NK-92 treated with Interleukin-12 subunit alpha and Interleukin-12 subunit beta, amount 100 ng/mL, for 24 hours (cell line): ENCODE measurements around the gene MOV10L1.

Experiments
- DNase-seq: peaks from one replicate; lab custom pipeline; 2025; lab: John Stamatoyannopoulos, UW

The MOV10L1 gene

DNA sequence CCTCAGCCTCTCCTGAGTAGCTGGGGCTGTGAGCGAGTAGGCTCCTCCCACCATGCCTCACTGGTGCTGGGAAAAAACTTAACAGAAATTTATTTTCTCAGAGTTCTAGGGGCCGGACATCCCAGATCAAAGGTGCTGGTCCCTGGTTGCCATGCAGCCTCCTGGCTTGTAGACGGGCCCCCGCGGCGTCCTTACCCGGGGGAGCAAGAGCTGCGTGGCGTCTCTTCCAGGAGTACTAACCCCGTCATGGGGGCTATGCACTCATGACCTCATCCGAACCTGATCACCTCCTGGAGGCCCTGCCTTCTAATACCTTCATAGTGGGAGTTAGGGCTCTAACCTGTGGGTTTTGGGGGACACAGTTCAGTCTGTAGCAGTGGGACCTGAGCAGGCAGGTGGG lies 98.5 kb downstream of the MOV10L1 start:
- DNase-seq = no peak

GRCh38 chr22:50189184-50189848 lies 99.5 kb downstream of the MOV10L1 start:
- no peak for DNase-seq

DNA sequence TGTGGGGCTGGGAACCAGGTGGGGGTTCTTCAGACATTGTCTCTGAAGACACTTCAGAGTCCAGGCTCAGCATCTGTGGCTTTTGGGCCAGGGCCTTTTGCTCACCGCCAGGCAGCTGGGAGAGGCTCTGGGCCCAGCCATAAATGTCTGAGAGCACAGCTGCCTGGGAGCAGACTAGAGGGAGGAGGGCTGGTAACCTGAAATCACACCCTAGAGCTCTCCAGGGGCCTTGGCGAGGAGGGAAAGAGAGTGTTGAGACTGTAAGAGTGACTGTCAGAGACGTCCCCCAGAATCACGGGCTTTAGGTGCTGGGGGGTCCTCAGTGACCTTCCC lies 100.0 kb downstream of the MOV10L1 start:
- no peak for DNase-seq

- peak; percentile 73 for DNase-seq
Measured at GRCh38 chr22:50190182-50190940, 100.6 kb downstream of the MOV10L1 start.

DNA sequence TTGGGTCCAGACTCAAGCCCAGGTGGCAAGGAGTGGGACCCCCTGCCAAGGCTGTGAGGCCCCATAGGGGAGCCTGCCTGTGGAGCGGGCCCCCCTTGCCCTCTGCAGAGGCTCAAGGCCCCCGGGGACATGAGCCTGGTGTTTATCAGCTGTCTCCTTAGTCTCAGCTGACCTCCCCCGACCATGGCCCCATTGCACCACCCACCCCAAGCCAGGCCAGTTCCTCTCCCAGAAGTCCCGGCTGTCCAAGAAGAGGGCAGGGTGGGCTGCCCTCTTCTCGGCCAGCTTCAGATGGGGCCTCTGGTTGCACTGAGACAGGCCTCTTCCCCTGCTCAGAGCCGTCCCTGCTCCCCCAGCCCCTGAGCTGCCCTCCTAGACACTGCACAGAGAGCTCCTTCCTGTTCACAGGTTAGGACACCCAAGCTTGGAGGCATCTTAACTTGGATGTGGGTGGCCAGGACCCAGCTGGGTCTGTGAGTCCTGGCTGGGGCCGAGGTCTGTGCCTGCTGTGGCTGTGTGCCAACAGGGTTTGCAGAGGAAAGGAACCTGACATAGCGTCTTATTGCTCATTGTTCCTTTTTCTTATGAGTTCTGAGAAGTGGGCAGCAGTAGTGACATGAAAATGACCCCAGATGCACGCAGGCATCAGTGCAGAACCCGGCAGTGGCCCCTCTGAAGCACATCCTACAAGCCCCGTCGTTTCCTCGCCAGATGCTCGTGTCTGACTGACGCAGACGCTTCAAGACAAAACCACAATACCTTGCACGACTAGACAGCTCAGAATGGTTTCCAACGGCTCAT lies 101.3 kb downstream of the MOV10L1 start:
- DNase-seq = no peak

GRCh38 chr22:50192436-50193204 lies 102.8 kb downstream of the MOV10L1 start:
- no peak for DNase-seq

- DNase-seq = no peak
Measured at GRCh38 chr22:50193621-50194020, 103.8 kb downstream of the MOV10L1 start.

GRCh38 chr22:50194037-50194805 lies 104.4 kb downstream of the MOV10L1 start:
- no peak for DNase-seq

- DNase-seq = no peak
Measured at GRCh38 chr22:50196256-50196655, 106.5 kb downstream of the MOV10L1 start.

DNA sequence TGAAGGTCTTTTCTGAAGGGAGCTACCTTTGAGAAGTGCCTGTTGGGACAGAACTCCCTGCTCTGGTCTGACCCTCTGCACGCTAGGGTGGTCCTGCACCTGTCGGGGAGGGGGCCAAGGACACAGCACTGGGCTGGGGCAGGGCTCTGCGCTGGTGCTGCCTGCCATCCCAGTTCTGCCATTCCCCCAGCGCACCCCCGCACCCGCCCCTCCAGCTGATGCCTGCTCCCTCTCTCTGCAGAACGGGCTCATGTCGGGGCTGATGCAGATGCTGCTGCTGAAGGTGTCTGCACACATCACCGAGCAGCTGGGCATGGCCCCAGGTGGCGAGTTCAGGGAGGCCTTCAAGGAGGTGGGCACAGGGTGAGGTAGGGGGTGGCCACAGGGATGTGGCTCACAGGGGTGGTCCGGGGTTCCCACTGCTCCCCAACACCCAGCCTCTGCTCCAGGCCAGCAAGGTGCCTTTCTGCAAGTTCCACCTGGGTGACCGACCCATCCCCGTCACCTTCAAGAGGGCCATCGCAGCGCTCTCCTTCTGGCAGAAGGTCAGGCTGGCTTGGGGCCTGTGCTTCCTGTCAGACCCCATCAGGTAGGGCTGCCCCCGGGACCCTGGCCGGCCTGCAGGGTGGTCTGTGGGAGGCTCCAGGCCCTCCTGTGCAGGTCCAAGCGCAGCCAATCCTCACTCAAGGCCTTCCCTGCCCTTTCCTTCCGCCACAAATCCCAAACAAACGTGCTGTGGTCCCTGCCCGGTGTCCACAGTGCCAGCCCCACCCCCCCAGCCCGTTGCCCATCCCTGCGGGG lies 107.4 kb downstream of the MOV10L1 start:
- no peak for DNase-seq

DNA sequence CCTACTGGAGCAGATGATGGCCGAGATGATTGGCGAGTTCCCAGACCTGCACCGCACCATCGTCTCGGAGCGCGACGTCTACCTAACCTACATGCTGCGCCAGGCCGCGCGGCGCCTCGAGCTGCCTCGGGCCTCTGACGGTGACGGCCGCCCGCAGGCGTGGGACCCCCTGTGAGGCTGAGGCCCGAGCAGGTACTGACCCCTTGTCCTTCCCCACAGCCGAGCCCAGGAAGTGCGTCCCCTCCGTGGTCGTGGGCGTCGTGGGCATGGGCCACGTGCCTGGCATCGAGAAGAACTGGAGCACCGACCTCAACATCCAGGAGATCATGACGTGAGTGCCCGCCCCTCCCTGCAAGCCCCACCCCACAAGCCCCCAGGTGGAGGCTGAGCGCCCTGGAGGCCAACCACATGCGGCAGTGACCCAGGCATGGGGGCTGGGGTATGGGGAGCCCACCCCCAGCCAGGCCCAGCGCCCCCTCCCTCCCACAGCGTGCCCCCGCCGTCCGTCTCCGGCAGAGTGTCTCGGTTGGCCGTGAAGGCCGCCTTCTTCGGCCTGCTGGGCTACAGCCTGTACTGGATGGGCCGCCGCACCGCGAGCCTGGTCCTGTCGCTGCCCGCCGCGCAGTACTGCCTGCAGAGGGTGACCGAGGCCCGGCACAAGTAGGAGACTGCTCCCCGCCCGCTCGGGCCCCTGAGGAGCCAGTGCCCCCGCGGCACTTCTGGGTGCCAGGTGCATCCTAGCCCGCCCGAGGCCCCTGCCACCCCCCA lies 108.2 kb downstream of the MOV10L1 start:
- DNase-seq = no peak

DNA sequence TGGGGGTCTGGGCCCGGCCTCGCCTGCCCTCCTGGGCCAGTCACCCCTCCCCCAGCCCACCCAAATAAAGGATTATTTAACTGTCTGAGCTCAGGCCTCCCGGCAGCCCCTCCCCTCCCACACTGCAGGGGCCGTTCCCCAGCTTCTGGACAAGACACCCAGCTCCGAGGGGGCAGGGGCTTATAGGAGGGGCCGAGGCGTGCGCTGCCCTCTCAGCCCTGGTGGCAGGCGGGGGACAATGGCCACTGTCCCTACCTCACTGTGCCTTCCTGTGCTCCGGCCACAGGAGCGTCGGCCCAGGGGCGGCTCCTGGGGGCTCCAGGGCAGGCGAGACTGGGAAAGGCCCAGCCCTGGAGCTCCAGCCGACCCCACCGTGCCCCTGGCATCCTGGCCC lies 108.8 kb downstream of the MOV10L1 start:
- no peak for DNase-seq

- DNase-seq = no peak
Measured at GRCh38 chr22:50199251-50199721, 109.5 kb downstream of the MOV10L1 start.

- DNase-seq = no peak
Measured at GRCh38 chr22:50199829-50200460, 110.1 kb downstream of the MOV10L1 start.

- peak; percentile 79 for DNase-seq
Measured at GRCh38 chr22:50200461-50201190, 110.8 kb downstream of the MOV10L1 start, which contains the start of gene SELENOO. Gene SELENOO (plus strand): TSS chr22:50201011. CDS start chr22:50201037, 26 bp downstream.

DNA sequence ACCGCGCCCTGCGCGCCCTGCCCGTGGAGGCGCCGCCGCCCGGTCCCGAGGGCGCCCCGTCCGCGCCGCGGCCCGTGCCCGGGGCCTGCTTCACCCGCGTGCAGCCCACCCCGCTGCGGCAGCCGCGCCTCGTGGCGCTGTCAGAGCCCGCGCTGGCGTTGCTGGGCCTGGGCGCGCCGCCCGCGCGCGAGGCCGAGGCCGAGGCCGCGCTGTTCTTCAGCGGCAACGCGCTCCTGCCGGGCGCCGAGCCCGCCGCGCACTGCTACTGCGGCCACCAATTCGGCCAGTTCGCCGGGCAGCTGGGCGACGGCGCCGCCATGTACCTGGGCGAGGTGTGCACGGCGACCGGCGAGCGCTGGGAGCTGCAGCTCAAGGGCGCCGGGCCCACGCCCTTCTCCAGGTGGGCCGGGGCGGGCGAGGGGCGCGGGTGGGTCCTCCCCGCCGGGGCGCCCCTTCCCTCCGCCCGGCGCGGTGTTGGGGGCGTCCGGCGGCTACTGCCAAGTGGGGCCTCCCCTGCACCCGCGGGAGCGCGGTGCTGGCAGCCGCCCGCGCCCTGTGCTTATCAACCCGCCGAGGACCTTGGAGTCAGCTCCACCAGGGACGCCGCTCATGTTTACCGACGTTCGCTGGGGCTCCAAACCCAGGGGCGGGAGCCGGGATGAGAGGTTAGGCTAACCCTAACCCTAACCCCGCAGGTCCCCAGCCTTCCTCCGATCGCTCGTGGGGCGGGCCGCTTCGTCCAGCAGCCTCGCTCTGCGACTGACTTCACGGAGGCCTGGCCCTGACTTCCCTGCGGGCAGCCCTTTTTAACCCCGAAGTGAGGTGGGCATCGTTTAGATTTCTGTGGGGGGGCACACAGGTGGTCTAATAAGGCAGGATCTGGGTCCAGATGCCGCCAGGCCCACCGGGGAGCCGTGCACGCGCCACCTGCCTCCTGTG lies 111.7 kb downstream of the MOV10L1 start:
- no peak for DNase-seq

- DNase-seq = no peak
Measured at GRCh38 chr22:50202130-50202666, 112.4 kb downstream of the MOV10L1 start.
